AG10803 (cell line): ENCODE data around the gene RASSF5.
"Not testable (repeated sequence)": the region's sequence is repeated elsewhere in the genome, so short reads cannot be mapped to it uniquely, and the experiment has no call there.

Source experiments
- DNase-seq: peaks from one replicate; pipeline ENCODE4 v3.0.0; 2010; ENCODE audit warnings: low read depth
- H3K4me3 ChIP-seq: 2 replicates; pipeline ENCODE4 v1.5.1; 2011; ENCODE audit warnings: mild to moderate bottlenecking, low read length, control low read depth
- CTCF ChIP-seq: conservative IDR thresholded peaks from 2 replicates; pipeline ENCODE4 v1.5.1; 2011; ENCODE audit warnings: mild to moderate bottlenecking, low read length, control low read depth, inconsistent platforms

Gene RASSF5

DNA sequence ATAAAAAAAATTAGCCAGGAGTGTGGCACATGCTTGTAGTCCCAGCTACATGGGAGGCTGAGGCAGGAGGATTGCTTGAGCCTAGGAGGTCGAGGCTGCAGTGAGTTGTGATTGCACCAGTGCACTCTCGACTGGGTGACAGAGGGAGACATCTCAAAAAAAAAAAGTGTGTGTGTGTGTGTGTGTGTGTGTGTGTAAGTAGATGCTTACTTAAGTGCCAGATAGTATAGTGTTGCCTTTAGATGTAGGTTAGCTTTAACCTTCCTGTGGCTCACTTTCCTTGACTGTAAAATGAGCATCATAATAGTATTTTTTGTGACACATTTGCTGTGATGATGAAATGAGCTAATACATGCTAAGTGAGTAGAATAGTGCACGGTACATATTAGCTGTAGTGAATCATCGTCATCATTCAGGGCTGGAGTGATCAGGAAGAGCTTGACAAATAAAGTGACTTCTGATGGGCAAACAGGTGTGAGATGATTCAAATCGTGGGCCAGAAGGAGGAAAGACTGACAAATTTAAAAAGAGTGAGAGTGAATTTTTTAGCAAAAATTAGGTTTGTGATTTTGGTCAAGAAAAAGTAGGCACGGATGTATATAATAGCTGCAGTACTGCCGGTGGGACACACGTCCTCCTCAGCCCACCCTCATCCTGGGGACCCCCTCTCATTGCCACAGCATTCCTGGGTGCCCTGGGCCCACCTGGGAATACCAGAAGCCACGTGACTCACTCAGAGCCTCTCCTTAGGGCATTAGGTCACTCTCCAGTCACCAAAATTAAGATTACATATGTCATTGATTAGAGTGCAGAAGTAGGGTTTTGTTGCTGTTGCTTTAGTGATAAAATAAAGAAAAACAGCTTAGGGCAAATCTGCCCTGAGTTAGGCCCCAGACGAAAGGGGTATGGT, 71.0 kb downstream of the RASSF5 start:
- H3K4me3 ChIP-seq, result no peak overlapping the region
- peak; percentile 42 for DNase-seq
- no peak for TF ChIP-seq CTCF

DNA sequence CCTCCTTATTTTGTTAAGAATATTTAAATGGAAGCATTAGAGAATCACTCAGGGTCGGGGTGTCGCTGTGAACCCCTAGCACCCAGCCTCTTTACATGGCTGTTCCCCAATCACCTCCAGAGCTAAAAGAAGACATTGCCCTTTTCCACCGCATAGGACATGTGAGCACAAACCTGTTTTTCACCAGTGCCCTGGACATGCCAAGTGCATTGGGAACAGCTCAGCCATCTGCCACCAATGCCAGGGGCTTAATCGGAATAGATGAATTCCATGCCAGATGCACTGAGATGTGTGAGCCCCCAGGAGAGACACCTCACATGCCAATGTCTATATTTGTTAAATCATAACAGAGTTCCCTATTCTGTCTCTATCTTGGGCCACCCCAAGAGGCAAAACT, 71.6 kb downstream of the RASSF5 start:
- no peak for DNase-seq
- TF ChIP-seq CTCF, result no peak
- H3K4me3 ChIP-seq, result no peak overlapping the region

DNA sequence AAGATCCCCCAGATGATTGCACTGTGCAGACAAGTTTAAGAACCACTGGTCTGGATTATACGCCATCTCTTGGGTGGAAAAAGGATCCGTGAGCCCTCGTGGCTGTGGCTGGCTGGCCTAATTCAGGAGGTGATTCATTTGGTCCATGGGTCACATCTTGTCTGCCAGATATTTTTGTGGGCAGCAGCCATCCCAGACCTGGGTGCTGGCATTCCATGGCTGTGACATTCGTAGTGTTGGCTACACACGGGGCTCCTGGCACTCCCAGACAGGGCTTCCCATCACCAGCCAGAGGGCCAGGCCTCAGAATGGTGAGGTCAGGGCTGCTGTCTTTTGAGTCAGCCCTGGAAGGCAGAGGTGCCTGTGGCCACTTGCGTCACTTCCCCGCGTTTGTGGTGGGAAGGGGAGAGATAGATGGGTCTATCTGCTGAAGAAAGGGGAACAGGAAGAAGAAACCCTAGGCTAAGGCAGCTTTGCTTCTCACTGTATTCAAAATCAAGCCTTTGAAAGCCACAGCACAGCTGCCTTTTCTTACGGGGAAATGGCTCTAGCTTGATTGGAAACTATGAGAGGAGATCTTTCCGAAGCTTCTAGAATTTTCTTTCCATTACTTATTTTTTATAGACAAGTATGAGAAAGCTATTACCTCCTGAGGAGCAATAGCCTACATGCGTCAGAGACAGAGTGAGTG, 72.6 kb downstream of the RASSF5 start:
- no peak for TF ChIP-seq CTCF
- peak; percentile 82 for DNase-seq
- H3K4me3 ChIP-seq, result no peak overlapping the region

DNA sequence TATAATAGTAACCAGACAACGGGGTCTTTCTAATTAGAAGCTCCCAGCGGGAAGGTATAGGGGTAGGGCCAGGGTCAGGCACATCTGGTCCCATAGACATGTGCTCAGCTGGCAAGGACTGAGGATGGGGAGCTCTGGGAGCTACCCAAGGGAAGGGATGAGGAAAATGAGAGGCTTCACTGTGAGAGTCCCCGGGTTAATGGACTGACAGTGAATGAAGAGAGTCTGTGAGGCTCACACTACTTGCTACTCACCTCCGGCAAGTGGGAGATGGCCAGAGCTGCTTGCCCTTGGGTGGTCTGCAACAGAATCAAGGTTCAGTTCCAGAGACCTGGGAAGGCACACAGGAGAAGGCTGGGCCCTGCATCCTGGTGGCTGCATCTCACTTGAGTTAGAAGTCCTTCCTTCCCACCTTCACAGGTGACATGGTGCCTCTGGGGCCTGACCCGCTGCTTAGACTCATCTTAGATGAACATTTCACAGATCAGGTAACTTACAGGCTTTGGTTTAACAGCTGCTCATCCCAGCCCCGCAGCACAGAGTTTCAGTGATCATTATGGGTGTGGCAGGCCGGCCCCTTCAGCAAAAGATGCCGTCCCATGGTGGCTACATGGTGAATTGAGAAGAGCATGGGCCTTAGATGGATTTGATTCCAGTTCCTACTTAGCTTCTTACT, 73.2 kb downstream of the RASSF5 start:
- DNase-seq, result no peak
- H3K4me3 ChIP-seq, result no peak overlapping the region
- no peak for TF ChIP-seq CTCF

DNA sequence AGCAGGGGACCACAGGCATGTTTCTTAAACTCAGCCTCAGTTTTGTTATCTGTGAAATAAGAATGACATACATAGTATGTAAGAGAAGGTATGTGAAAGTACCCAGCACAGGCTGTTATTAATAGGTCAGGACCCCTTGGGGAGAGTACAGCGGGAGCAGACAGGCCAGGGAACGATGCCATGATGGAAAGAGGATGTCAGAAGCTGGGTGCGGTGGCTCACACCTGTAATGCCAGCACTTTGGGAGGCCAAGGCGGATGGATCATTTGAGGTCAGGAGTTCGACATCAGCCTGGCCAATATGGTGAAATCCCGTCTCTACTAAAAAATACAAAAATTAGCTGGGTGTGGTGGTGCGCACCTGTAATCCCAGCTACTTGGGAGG, 73.8 kb downstream of the RASSF5 start:
- not testable (repeated sequence) for H3K4me3 ChIP-seq, DNase-seq

DNA sequence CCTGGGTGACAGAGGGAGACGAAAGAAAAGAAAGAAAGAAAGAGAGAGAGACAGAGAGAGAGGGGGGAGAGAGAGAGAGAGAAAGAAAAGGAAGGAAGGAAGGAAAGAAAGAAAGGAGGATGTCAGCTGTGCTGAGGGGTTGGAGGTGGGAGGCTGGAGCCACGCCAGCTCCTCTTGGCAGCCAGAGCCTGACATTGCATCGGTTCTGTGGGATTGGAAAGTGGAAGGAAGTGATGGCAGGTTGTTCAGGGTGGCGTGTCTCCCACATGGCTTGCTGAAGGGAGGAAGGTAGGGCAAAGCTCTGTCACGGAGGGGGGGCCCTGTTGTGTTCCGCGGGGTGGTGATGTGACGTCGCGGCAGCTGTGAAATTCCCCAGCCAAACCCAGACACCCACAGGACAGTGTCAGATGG, 74.2 kb downstream of the RASSF5 start:
- no peak for TF ChIP-seq CTCF
- H3K4me3 ChIP-seq, result no peak overlapping the region
- DNase-seq, result no peak

- no peak for TF ChIP-seq CTCF
Observed at GRCh38 chr1:206582537-206582936, 75.2 kb downstream of the RASSF5 start.

More at GRCh38 chr1:206582537-206582936, 75.2 kb downstream of the RASSF5 start:
- DNase-seq, result no peak
- no peak overlapping the region for H3K4me3 ChIP-seq
